Esophagus muscularis mucosa (tissue), 4 donors: Measurements from ENCODE around the gene ALX3.

Experiments used
- CTCF ChIP-seq, 3 experiments: fragments of 200-600 bp in 2 of 3; fragments of 450-650 bp in 1 of 3; sonication (generic) in 2 of 3; IDR thresholded peaks; one replicate each; pipeline ENCODE4 v1.5.1; 2017 to 2019; ENCODE audit warnings: antibody characterized with exemption in 3 of 3, mild to moderate bottlenecking in 2 of 3, moderate library complexity in 1 of 3
- EP300 ChIP-seq: sonication (generic); formaldehyde crosslinking; IDR thresholded peaks from one replicate; pipeline ENCODE4 v1.6.1; 2017; ENCODE audit warnings: antibody characterized with exemption
- POLR2A ChIP-seq: fragments of 450-650 bp; IDR thresholded peaks from one replicate; pipeline ENCODE4 v1.6.1; 2017; ENCODE audit warnings: antibody characterized with exemption, moderate library complexity, mild to moderate bottlenecking, low read depth
- POLR2AphosphoS5 ChIP-seq, 2 donors: sonication (generic); formaldehyde crosslinking; IDR thresholded peaks; one replicate each; pipeline ENCODE4 v1.6.1; 2017; ENCODE audit warnings: antibody characterized with exemption in 2 of 2

GRCh38 chr1:110118636-110119396, 48.3 kb upstream of the ALX3 start:
- TF ChIP-seq CTCF (IDR thresholded peaks at IDR 0.05) (no peak), EP300 (no peak), POLR2A (no peak), POLR2AphosphoS5 (IDR thresholded peaks at IDR 0.05) (no peak)
